KBM-7 (cell line): ENCODE results near the gene RAI1.

Experiments
- DNase-seq: peaks from one replicate; pipeline ENCODE4 v3.0.0-alpha.2; 2015
- in situ Hi-C: fragments of 300-500 bp; cut with MboI; formaldehyde crosslinking; loops from 2 replicates; pipeline ENCODE4 v1.14.3; 2020; ENCODE audit warnings: low sequenced_read_pairs, low pct_unique_long_range_greater_than_20kb, mixed read lengths

The RAI1 gene

DNA sequence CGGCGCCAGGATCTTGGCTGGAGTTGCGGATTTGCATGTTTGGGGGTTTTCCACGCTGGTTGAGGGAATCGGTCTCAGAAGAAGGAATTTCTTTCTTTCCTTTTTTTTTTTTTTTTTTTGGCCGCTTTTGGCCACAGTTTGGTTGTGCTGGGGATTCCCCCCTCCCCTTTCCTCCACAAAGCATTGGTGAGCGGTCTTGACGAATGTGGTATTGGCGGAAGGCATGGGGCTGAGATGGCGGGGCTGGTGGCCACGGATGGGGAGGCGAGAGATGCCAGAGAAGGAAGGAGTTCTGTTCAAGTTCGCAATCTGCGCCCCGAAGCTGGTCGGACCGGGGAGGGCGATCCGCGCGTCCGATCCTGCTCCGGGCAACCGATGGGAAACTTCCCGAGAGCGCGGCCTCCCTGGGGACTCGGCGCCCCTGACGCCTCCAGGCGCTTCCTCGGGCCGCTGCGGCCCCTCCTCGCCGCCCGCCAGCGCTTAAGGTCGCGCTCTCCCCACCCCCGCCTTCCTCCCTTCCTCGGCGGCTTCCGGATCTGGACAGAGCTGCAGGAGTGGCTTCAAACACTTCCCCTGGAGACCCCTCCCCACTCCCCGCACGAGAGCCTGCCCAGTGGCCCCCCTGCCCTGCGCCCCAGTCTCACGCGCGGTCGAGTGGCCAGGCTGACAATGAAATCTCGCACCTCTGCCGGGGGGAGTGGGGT is 43.2 kb downstream of the RAI1 start:
- DNase-seq: no peak
- in situ Hi-C loops: no loop called here

GRCh38 chr17:17725011-17725751 is 43.9 kb downstream of the RAI1 start:
- in situ Hi-C loops: no loop called here
- DNase-seq: no peak

- in situ Hi-C loops: no loop called here
- no peak for DNase-seq
These were observed 44.6 kb downstream of the RAI1 start for GRCh38 chr17:17725752-17726457.

GRCh38 chr17:17726458-17727060 is 45.3 kb downstream of the RAI1 start:
- DNase-seq: no peak
- in situ Hi-C loops: no loop called here

- in situ Hi-C loops: no loop called here
- DNase-seq: no peak
These were observed 45.9 kb downstream of the RAI1 start for GRCh38 chr17:17727111-17727659.

DNA sequence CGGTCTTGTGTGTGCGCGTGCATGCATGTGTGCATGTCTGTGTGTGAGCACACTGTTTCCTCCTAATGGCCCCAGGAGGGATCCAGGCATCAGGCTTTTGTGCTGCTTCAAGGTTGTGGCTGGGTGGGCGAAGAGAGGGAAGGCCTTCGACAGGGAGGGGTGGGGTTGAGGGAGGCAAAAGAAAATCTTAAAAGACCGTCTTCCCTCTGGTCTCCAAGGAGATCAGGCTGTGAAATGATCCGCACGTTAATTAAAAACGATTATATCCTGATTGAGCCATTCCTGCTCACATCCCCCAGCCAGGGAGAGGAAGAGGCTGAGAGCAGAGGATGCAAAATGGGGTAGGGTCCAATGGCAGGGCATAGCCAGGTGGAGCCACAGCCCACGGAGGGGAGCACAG is 46.9 kb downstream of the RAI1 start:
- in situ Hi-C loops: no loop called here
- no peak for DNase-seq

GRCh38 chr17:17728550-17729251 is 47.4 kb downstream of the RAI1 start:
- in situ Hi-C loops: no loop called here
- DNase-seq: no peak

GRCh38 chr17:17729620-17730249 is 48.5 kb downstream of the RAI1 start:
- in situ Hi-C loops: no loop called here
- DNase-seq: peak; percentile 51

DNA sequence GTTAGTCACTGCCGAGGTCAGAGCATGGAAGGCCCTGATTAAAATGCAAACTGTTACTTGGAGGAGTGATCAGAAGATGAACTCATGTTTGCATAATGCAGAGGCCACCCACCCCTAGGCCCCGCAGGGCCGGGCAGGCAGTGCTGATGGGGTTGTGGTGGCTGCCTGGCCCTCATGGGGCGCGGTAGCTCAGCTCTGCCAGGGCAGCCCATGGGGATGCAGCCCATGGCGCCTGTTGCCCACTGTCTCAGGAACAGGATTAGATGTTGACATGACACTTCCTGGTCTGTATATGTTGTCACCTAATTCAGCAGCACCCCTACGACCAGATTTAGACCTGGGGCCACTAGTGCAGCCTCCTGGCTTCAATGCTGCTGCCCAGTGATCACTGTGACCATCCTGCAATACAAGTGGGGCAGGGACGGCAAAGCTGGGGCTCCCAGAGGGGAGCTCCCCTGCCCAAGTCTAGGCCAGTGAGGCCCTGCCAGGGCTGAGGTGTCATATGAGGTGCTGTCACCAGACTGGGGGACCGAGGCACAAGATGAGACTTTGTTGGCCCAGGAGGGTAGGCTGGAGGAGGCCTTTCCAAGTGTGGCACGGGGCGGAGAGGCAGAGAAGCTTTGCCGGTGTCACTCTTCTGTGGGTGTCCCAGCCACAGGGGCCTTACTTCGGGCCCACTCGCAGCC is 49.1 kb downstream of the RAI1 start:
- no peak for DNase-seq
- in situ Hi-C loops: no loop called here

DNA sequence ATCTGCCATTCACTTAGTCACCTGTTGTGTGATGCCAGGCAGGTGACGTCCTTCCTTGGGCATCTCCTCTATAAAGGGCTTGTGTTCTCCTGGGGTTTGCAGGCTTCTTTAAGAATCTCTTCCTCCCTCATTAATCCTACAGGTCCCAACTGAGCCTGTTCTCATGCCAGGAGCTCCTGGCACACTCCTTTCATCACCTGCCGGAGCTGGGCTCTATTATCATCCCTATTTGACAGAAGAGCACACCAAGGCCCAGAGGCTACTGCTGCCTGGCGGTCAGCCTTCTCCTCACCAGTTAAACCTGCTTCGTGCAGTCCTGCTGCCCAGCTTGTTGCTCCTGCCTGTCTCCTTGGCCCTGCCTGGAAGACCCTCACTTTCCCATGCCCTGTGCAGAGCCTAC is 51.2 kb downstream of the RAI1 start:
- in situ Hi-C loops: no loop called here
- DNase-seq: no peak

DNA sequence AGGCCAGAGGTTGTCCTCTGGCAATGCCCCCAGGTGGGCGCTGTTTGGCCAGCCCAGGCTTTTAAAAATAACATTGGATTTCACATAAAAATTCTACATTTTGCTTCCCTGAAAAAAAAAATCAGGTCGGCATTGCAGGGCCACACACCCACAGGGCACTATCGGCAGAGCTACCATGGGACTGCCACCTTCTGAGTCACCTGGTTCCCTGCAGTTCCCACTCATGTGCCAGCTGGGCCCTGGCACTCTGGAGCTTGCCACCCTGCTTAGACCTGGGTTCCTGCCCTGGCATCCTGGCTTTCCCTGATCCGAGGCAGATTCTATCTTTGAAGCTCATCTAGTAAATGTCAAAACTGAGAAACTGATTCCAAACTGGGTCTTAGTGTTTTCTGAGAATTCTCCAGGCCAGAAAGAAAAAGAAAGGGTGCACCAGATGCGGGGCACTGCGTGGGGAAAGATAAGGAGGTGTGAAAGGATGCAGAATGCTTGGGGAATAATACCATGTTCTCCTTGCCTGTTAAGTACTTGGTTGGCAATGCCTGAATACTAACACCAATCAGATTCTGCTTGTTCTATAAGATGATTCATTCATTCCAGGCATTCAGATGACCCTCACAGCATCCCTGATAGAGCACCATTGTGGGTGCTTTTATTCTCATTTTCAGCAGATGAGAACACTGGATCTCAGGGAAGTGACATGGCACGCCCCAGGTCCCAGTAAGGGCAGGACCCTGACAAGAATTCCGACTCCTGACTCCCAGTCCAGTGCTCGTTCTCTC is 51.8 kb downstream of the RAI1 start:
- DNase-seq: no peak
- in situ Hi-C loops: no loop called here

DNA sequence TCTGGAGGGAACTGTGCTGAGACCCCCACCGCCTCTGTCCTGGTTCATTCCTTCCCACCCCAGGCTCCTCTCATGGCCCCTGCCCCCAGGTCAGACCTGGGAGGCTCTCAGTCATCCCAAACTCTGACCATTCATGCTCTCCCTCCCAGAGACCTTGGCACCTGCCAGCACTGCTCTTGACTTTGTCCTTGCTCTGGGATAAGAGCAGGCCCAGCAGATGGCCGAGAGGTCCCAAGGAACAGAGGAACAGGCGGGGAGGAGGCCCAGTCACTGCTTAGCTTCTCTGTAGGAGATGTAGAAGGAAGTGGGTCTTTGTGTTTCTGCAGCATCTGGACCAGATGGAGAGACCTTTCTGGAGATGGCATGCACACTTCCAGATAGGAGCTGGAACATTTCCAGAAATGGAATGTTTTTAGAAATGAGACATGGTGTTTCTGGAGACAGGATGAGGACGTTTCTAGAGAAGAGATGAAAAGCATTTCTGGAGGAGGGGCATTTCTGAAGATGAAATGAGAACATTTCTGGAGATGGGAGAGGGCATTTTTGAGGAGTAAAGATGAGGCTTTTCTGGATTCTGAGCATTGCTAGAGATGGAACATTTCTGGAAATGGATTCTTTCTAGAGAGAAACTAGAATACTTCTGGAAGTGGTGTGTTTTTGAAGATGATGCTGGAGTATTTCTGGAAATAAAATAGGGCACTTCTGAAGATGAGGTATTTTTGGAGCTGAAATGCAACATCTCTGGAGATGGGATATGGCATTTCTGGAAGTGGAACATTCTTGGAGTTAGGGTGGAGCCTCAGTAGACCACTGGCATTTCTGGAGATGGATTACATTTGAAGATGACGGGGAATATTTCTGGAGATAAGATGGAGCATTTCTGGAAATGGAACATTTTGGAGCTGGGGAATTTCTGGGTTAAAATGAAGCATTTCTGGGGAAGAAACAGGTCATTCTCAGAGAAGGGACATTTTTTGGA is 55.2 kb downstream of the RAI1 start:
- DNase-seq: no peak
- in situ Hi-C loops: no loop called here

- DNase-seq: no peak
- in situ Hi-C loops: no loop called here
These were observed 57.0 kb downstream of the RAI1 start for GRCh38 chr17:17737961-17738894.

- in situ Hi-C loops: no loop called here
- no peak for DNase-seq
These were observed 57.6 kb downstream of the RAI1 start for GRCh38 chr17:17738901-17739300.

GRCh38 chr17:17739388-17740066 is 58.3 kb downstream of the RAI1 start:
- no peak for DNase-seq
- in situ Hi-C loops: no loop called here
